Measurements from ENCODE around the gene EMID1.

Gene EMID1

DNA sequence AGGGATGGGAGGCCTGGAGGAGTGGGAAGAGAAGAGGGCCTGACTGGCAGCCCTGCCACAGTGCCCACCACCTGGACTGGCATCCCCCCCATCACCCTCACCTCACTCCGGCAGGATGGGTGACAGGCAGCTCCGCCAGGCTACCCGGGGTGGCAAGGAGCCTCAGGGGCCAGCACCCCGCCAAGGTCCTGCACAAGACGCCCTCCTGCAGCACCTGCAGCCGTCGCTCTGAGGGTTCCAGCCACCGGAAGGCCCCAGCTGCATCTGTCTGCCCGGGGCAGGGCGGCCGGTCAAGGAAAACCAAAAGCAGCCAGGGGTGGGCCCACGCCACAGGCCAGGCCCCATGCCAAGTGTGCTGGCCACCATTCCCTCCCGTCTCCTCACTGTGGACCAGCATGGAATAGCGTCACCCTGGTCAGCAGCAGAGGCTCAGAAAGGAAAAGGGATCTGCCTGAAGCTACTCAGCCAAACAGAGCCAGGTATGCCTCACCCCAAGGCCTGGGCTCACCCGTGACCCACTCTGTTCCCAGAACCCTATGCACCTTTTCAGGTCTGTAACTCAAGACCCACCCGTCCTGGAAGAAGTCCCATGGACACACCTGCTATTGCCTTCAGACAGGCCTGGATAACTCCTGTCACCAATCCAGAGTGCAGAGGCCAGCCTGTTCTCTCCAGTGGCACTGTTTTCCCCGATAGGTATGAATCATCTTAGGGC, 55.1 kb downstream of the EMID1 start:
- DNase-seq, result no peak

DNA sequence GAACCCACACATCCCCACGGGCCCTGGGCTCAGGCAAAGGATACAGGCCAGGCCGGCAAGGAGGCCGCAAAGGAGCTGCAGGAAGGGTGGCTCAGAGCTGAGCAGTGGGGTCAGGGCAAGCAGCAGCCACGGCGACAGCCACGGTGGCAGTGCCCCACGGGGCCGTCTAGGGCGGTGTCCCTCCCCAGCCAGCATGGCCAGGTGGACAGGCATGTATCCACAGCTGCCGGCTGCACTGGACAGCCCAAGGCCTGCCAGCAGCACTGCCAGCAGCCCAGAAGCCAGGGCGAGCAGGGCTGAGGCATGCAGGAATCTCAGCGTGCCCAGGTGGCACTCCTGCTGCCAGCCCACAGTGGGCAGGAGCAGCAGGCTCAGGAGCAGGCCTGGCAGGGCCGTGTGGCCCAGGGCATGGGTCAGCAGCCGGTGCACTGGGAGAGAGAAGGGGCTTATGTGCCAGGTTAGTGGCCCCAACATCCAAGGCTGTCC, 58.1 kb downstream of the EMID1 start:
- no peak for DNase-seq

DNA sequence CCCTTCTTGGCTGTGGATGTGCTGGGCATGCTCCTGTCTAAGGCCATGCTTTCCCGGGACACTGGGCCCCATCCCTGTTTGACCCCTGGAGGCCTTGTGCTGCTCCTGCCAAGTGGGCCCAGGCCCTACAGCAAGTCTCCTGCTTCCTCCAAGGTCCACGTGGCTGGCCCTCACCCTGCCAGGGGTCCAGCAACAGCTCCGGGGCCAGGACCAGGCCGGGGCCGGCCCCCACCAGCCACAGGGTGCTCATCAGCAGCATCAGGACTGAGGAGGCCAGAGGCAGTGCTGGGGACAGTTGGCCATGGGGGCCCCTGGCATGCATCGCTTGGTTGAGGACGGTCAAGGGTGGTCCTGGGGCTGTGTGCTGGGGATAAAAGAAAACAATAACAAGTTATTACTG, 59.6 kb downstream of the EMID1 start:
- DNase-seq, result no peak

DNA sequence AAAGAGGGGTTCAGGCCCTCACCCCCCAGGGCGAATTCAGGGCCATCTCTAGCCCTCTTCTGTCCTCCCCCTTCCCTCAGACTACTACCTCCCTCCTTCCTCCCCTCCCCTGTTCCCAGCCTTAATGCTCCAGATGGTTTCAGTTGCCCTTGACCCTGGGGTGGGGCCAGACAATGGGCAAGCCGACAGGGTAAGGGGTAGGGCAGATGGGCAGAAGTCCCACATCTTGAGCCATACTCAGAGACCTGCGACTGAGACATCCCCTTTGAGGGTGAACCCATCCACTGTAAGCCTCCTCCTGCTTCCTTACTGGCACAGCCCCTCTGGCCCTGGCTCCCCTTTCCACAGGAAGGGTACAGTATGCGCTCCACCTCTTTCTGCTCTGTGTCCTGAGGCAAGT, 60.2 kb downstream of the EMID1 start:
- no peak for DNase-seq

DNA sequence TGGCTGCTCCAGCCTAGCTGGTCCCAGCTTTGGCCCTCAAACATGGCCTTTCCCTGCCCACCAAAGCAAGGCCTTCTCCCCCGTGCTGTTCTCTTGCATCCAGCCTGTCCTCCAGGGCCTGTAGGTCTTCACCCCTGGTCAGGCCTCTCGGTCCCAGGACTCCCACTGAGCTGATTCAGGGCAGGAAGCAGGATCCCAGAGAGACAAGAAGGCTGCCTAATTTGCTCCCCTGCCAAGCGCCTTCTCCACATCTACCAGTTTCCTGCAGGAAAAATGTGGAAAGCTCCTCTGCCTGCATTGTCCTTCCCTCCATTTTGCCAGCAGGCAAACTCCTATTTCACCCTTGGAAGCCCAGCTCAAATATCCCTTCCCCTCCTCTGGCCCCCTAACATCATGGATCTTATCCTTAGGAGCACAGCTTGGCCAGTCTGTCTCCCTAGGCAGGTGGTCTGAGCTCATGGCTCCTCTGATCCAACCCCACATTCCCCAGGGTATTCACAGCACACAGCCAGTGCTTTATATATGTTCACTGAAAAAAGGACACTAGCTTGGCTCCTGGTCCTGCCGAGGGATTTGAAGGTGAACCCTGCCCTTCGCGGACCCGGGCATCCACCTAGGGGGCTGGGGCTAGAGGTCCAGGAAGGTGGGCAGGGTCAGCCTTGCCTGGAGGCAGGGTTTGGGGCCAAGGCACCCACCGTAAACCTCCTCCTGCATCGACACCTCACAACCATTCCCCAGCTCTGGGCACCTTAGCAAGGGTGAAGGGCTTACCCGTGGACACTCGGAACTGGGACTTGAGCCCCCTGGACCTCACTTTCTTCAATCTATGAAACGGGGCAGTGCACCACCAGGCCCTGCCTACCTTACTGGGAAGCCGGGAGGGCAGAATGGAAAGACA, 61.1 kb downstream of the EMID1 start:
- DNase-seq, result no peak

DNA sequence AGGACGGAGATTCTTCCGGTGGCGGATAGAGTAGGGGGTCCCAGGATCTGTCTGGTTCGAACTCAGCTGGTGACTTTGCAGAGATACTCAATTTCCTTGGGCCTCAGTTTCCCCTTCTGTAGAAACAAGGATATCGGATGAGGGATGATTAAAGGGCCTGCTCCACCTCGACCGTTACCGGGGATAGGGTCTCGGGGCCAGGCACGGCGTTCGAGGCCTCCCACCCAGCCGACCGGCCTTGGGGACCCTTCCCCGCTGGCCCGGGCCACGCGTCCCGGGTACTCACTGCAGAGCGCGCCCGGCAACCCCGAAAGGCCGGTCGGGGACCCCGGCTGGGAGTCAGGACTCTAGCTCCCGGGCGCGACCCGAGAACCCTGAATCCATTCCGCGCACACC, 61.8 kb downstream of the EMID1 start:
- DNase-seq, result no peak

DNA sequence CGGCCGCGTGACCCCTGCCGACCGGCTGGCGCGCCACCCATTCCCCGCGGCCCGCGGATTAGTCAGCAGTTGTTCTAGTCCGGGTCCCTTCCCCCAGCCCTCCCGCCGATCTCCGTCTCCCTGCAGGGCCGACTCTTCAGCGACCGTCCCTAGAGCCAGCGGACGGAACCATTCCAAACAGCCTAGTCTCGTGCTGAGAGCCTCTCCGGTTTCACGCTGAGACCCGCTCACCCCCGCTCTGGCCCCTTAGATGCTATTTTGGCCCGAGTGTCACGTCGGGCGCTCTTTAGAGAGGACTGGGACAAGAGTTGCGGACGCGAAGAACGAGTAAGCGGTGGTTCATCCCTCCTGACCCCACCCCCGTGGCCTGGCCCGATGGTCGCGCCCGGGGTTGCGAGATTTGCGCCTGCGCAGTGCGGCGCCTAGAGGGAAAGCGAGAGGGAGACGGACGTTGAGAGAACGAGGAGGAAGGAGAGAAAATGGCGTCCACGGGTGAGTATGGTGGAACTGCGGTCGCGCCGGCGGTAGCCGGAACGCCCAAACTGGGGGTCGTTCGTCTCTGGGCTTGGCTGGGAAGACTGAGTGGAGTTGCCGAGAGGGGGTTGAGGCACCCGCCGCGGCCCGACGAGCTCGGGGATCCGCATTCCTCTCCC, 62.3 kb downstream of the EMID1 start, which contains the start of the genes EWSR1 and RHBDD3:
TSS of gene EWSR1 (plus strand) at position 411 of the 653 bp plus-strand sequence. CDS start at position 480, 69 bp downstream.
TSS of gene RHBDD3 (minus strand) at position 124 of the 653 bp plus-strand sequence. CDS start 2,355 bp downstream, outside the sequence.
- peak; percentile 93 for DNase-seq

DNA sequence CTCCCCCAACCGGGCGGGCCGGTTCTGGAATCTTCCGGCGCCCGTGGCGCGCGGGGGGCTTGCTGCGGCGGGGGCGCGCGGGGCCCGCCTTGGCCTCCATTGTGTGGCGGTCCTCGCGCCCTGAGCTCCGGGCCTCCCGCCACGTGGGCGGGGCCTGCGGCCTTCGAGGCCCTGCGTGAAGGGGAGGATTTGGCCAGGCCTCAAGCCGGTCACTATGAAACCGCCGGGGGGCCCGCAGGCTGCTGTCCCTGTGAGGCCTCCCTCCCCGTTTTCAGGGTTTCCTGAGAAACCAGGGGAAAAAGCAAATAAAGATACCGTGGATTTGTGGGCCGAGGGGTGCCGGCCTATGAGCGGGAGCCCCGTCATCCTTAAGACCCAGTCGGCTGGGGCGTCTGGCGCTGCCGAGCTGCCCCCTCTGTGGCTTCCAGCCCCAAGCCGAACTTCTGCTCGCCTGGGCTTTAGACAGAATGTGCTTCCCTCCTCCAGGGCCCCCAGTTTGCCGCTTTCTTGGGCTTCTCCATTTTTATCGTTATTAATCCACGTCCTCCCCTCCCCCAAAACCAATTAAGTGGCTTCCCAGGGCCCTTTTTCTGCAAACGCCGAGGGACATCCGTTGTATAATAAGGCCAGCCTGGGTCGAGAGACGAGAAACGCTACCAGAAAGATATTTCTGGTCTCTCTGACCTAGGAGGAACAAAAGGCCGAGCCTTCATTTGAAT, 63.0 kb downstream of the EMID1 start:
- peak; percentile 29 for DNase-seq

DNA sequence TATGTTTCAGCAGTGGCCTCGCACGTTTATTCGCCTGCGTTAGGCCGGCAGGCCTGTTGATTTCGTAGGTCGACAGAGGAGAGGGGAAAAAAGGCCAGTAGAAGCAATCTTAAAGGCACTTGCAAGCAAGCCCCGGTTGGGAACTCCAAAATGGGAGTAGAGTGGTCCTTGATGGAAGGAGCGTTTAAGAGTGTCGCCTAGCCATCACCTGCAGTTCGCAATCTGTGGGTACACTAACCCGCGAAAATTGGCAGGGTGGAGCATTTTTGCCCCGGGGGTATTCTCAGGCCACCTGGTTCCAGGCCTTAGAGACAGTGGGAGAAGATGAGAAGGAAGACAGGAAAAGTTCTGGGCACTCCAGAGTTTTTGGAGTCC, 63.5 kb downstream of the EMID1 start:
- no peak for DNase-seq

DNA sequence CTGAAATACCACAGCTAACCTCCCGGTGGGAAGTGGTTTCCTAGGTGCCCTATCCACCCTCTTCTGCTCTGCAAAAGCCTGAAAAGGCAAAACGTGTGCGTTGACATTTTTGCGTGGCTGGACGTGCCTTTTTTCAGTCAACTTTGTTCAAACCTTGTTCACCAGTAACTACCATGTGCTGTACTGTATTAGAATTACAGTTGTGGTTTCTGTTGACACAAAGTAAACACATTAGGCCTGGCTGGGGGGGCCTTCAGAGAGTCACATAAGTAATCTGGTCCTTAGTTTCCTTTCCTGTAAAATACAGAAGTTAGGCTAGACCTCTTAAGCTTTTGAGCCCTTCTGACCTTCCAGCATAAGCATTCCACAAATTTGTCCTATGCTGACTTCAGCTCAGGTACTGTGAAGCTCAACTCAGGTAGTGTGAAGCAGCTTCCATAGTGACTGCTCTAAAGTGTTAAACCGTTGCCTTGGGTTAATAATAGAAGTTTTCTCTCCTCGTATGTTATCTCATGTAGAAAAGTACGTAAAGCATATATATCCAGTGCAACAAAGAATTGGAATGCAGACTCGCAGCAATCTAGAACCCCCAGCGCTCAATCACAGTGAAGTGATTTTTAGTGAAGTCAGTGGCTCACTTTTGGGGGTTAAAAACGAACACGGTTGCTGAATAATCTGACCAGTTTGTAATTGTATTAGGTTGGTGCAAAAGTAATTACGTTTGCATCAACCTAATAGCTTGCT, 64.2 kb downstream of the EMID1 start:
- DNase-seq, result no peak

DNA sequence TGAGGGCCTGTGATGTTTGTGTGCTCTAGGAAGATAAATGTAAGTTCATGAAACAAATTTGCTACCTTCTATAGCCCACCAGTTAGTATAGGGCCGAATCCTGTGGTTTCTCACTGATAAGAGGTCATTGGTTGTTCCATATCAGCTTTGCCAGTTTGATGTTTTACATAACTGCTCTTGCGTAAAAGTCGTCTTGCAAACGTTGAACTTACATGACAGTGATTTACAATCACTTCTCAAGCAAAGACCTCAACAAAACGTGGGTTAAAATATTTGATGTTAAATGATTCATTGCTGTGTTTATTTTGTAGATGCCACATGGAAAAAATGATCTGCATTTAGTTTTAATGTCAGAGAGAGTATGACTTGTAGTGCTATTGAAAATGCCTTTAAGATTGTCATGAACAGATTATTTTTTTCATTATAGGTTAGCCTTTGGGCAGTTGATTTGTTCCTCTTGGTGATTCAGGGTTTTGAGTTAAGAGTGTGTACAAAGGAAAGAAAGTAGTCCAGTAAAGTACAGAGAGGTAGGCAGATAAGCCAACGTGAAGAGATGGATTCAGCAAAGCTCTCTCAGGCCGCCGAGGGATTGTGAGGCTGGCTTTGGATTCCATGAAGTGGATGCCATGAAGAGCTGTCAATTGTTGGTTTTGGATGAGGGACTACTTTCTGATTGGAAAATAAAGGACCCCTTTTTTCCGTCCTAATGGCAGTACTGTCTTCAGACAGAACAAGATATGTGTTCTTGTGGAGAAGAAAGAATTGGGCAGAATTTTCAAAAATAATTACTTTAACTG, 65.0 kb downstream of the EMID1 start:
- no peak for DNase-seq

DNA sequence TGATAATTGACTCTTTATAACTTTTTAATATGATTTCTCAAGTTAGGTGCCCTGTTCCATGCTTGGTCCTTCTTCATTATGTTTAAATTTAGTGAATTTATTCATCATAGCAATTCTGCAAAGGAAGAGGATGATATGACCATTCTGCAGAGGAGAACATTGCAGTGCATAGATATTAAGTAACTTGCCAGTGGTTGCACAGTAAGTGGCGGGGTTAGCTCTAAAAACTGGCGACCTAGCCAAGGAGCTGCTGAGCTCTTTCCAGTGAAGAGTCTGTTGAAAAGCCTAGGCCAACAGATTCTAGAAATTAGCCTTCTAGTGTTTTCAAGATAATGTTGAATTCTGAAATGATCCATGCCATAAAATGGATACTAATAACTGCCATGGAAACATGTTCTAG, 66.9 kb downstream of the EMID1 start:
- DNase-seq, result no peak

DNA sequence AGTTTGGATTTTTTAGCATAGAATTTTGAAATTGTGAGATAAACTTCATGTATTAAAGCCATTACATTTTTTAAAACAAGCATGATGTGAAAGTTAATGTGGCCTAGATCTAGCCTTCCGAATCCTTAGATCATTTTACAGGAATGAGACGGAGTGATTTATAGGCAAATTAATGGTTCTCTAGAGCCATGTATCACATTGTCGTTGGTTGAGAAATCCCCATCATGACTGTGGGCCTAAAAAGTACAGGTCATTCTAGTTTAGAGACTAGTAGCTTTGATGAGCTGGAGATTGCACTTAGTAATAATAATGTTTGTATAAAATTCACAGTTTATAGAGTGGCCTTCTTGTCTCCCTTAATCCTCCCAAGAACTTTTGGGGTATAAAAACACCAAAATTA, 69.5 kb downstream of the EMID1 start:
- DNase-seq, result no peak

DNA sequence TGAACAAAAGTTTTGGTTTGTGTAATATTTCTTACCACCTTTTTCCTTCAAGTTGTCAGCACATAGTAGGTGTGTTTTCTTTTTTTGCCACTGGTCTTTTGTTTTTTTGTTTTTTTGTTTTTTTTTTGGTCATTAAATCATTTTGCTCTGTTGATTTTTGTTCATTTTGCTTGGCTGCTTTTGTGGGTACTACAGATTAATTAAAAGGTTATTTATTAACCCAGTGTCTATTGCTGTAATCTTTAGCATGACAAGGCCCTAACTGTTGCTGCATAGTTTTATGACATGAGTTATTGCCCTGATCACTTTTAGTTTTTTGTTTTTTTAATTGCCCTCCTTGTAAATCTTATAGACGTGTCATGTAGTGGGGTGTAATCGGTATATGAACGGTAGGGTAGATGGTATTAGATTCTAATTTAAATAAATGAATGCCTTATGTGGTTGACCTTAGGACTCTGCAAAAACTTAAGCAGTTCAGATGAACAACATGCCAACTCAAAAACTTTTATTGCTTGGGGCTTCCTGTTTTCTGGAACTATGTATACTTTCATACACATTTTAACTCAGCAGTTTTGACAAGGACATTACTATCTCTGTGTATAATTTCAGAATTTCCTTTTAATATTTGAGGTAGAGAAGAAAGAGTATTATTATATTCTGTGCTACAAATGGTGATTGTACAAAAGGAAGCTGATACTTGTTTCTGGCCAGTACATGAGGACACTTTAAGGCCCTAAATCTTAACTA, 70.3 kb downstream of the EMID1 start:
- DNase-seq, result no peak

DNA sequence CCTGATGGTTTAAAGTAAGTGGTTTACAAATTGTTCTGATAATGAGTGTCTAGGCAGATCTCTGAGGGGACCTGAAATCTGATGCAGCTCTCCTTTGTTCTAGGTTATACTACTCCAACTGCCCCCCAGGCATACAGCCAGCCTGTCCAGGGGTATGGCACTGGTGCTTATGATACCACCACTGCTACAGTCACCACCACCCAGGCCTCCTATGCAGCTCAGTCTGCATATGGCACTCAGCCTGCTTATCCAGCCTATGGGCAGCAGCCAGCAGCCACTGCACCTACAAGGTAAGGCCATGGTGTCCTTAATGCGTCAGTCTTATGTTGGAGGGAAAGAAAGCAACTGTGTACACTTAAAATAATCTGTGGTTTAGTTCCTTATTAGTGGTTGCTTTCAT, 72.2 kb downstream of the EMID1 start:
- DNase-seq, result no peak

DNA sequence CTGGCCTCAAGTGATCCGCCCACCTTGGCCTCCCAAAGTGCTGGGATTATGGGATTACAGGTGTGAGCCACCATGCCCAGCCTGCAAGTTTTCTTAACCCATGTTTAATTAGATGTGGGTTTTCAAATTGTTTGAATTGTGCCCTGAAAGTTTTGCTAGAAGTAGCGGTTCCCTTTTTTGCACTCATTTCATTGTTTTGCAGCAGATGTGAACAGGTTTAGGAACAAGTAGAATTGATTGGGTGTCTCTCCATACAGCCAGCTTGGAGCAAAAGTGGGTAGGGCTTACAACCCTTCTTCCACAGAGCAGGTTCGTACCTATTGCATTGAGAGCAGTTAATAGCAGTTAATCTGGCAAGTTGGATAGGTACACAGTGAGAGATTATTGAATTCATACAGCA, 78.5 kb downstream of the EMID1 start:
- no peak for DNase-seq

DNA sequence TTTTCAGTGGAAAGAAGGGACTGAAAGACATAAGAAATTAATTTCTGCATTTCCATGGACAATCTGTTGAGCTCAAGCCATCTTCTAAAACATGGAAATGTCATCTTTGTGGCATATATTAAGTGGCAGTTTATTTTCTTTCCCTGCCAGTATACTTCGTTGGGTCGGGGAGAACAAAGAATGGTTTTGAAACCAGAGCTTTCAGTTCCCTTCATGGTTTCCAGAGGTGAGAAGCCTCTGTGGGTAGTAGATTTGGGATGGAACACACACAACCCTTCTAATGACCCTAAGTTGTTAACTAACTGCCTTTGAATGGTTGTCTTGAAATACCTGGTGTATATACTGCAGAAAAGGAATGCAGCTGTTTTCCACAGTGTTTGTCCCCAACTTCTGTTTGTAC, 83.1 kb downstream of the EMID1 start:
- no peak for DNase-seq

DNA sequence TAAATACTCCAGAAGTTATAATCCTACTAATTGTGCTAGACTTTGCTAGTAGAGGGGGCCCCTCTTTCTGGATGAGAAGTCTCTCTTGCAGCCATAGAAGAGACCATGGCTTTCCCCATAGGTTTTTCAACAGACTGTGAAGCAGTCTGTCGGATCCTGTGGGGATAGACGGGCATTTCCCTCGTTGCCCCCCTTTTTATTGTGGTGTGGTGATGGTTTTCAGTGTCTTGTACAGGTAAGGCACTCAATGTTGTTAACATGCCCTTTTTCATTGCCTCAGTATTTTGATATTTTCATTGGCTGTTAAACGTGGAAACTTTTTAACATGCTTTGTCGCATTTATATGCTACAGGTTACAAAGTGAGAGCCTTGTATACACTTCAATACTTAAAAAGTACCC, 84.4 kb downstream of the EMID1 start:
- DNase-seq, result no peak

DNA sequence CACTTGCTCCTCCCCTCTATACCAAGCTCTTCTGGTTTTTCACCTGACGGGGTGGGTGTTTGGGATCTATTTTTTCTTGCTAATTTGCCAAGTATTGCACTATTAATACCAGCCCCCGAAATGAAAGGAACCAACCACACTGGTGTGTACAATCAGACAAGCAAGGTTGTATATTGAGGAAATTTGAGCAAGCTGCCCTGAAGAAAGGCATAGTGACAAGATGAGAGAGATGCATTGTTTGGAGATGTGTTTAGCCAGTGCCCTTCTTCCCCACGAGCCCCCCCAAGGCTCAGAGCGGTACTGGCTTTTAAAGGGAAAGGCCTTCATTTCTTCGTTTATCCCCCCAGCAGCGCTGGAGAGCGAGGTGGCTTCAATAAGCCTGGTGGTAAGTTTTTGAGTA, 85.5 kb downstream of the EMID1 start:
- DNase-seq, result no peak

DNA sequence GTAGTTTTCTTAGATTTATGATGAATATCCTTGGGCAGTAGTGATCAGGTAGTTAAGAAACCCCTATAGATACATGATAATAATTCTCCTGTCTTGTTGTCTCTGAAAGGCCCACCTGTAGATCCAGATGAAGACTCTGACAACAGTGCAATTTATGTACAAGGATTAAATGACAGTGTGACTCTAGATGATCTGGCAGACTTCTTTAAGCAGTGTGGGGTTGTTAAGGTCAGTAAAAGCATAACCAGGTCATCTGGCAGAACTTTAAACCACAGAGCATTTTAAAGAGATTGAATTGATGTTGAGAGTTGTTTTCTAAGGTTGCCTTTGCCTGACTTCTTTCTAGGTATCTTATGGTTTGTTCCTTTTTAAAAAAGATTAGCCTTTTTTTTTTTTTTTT, 86.7 kb downstream of the EMID1 start:
- DNase-seq, result no peak

All from effector CD8-positive, alpha-beta T cell (primary cell).